NCI-H2227 treated with DMSO at 0.1 percent for 48 hours (cell line): ENCODE results near the gene CIDEC.
"Not testable (repeated sequence)": the region's sequence is repeated elsewhere in the genome, so short reads cannot be mapped to it uniquely, and the experiment has no call there.

Source experiments
- DNase-seq: peaks from one replicate; lab custom pipeline; 2025; lab: John Stamatoyannopoulos, UW

Gene CIDEC

DNA sequence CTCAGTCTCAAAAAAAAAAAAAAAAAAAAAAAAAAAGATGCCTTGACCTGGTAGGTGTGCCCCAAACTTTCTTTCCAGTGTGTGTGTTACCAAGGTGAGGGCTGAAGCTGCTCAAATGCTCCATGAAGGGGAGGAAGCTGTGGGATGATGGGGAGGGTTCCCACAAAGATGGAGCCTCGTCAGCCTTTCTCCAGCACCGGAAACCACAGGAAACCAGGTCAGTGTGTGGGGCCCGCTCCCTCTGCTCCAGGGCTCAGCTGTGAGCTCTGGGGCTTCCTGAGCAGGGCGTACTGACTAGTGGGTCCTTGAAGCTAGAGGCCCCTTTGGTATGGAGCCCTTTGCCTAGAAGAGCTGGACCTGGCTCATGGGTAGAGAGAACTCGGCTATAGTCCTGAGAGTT lies 21.9 kb upstream of the CIDEC start:
- no peak for DNase-seq

DNA sequence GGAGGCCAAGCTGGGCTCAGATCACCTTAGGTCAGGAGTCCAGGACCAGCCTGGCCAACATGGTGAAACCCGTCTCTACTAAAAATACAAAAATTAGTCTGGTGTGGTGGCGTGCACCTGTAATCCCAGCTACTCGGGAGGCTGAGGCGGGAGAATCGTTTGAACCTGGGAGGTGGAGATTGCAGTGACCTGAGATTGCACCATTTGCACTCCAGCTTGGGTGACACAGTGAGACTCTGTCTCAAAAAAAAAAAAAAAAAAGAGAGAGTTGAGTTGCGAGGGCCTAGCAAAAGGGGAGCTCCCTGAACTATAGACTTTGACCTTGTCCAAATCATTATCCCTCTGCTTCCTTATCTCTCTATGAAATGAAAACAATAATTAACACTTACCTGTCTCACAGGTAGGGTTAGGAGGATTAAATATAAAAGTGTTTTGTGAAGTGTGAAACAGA lies 20.9 kb upstream of the CIDEC start:
- not testable (repeated sequence) for DNase-seq

DNA sequence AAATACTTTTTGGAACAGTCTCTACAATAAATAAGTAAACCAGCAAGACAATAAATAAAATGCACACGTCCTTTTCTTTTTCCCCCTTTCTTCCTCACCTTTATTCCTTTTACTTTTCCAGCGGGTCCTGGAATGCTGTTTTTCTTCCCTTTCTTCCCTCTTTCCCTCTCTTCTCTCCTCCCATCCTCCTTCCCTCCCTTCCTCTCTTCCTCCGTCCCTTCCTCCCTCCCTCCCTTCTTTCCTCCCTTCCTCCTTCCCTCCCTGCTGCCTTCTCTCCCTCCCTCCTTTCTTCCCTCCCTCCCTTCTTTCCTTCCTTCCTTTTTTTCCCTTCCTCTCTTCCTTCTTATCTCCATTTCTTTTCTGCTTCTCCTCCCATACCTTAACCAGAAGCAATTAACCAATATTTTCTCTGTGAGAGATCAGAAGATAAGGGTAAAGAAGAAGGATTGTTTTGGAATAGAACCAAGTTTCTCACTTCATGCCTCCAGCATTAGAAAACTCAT lies 19.3 kb upstream of the CIDEC start:
- no peak for DNase-seq

DNA sequence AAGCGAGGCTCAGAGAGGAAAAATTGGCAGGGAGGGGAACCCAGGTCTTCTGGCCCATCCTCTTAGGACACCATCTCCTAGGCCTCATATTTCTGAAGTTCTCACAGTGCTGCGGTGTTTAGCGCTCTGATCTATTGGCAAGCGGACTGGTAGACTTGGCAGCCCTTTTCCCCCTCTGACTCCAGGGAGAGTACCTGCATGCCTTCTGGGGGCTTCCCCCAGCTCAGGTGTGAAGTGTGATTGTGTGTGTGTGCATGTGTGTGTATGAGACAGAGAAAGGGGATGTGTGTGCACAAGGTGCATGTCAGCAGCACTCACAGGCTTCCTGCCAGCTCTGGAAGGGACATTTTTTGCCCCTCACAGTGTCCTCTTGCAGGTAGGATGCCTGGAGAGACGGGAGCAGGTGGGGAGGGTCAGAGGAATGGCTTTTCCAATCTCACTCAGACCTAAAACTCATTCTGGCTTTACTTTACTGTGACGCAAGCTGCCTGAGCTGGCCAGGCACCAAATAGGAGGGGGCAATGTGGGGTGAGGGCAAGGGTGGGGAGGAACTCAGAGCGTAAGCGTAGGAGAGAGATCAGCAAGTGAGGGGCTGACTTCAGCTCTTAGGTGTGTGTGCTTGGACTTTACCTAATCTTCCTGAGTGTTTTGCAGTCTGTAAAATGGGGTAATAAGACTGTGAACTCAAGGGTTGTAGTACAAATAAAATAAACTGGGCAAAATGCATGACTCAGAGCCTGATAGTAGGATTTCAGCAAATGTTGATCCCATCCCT lies 18.6 kb upstream of the CIDEC start:
- DNase-seq: no peak

DNA sequence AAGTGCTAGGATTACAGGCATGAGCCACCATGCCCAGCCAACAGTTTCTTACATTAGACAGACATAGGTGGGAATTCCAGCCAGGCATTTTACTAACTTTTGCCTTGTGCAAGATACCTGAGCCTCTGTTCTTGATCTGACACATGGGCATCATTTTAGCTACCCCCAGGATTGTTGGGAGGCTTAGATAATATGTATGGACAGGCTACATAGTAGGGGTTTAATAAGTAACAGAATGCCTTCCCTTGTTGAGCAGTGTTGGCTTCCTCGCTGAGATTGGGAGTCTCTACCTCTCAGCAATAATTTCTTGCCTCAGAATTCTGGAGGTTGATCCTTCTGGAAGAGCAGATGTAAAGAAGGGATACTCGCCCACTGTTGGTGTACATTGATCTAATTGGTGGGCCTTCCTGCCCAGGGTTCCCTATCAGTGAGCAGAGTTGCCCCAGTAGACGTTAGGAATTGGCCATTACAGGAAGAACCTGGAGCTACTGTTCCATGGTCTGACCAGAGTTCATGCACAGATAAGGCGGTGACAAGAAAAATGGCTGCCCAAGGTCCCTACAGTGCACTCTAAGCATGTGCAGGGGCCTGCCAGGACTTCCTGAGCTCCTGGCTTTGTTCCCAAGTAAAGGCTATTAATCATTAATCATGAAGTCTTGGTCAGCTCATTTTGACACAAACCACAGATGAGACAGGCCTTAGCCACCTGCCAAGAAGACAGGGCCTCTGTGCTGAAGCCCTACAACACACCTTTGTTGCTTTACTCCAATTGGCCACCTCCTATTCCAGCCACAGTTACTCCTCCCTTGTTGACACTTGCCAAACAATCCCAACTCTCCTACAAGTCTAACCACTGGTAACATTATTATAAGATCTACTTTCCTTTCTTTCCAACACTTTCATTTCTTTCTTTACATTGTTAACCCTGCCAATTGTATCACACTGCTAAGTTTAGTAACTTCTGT lies 17.6 kb upstream of the CIDEC start:
- no peak for DNase-seq

DNA sequence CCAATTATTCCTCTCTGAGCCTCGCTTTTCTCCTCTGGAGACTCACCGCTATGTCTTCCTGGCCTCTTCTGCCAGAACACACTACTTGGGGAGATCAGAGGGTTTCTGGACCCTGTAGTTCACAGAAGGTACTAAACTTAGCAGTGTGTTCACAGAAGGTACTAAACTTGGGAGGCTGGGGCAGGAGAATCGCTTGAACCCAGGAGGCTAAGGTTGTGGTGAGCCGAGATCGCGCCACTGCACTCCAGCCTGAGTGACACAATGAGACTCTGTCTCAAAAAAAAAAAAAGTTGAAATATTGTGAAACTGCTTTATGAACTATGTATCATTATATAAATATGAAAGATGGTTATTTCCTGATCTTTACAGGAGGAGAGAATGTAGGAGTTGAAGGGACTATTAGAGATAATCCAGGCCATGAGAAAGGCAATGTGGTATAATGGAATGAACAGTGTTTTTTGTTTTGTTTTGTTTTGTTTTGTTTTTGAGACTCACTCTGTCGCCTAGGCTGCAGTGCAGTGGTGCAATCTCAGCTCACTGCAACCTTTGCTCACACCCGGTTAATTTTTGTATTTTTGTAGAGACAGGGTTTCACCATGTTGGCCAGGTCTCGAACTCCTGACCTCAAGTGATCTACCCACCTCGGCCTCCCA lies 16.8 kb upstream of the CIDEC start:
- not testable (repeated sequence) for DNase-seq

DNA sequence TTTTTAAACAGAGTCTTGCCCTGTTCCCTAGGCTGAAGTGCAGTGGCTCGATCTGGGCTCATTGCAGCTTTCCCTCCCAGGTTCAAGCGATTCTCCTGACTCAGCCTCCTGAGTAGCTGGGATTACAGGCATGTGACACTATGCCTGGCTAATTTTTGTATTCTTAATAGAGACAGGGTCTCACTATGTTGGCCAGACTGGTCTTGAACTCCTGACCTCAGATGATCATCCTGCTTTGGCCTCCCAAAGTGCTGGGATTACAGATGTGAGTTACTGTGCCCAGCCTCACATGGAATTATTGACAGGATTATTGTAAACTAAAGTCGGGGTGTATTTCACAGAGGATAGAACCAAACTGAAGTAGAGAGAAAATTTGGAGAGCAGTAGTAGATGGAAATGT lies 15.7 kb upstream of the CIDEC start:
- not testable (repeated sequence) for DNase-seq

DNA sequence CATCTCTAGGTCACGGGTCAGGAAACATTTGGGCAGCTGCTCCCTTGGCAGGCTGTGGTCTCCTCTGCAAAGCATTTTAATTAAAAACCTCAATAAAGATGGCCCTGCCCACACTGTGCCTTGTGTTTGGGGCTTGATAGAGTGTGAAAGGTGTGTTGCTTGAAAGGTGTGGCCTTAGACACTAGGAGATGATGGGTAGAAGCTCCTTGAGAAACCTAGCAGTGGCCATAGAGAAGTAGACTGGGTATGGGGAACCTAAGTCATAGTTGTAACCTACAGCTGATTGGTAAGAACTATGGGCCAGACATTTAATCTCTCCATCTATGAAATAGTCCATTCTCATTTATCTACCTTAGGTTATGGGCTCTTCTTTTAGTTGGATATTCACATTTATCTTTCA lies 13.7 kb upstream of the CIDEC start:
- DNase-seq: no peak

DNA sequence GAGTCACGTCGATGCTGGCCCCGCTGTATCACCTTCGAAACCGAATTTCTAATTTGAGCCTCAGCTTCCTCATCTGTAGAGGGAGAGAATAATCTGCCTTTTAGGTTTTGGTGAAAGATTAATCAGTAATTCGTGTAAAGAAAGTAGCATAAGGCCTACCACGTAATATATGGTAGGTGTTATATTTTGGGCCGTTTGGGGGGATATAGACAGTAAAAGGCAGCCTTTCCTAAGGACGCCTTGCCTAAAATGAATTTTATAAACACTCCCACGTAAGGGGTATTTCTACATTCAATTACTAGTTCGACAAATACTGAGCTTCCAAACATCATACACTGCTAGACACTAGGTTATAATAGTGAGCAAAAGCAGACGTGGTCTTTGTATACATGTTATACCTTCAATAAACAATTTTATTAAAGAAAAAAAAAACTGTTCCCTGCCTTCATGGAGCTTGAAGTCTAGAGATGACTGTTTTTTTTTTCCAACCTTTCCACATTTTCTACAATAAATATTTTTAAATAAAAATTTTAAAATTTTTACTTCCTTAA lies 11.1 kb upstream of the CIDEC start:
- no peak for DNase-seq

DNA sequence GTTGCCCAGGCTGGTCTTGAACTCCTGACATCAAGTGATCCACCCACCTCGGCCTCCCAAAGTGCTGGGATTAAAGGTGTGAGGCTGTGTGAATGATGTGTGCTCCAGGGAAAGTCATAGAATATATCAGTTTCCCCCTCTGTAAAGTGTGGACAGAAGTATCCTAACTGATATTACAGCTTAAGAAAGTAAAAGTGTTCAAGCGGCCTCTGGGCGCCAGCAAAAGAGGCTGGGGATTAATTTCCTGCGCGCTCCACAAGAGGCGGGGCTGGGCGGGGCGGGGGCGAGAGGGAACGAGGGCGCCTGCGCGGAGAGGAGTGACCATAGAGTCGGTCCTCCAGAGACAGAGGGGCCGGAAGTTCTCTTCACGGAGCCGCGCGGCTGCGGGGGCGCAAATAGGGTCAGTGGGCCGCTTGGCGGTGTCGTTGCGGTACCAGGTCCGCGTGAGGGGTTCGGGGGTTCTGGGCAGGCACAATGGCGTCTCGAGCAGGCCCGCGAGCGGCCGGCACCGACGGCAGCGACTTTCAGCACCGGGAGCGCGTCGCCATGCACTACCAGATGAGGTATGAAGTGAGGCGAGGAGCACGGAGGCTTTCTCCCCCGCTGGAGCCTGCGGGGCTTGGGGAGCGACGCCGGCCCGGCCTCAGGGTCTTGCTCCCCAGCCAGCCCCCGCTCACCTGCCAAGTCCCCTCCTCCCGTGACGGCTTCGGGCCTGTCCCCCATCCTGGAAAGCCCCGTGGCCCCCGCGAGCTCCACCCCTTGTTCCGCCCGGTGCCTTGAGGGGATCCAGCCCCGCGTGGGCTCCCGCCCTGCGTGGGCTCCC lies 10.4 kb upstream of the CIDEC start, which contains the start of gene JAGN1:
Gene JAGN1 (plus strand): TSS at position 362 of the 823 bp plus-strand sequence. CDS start 113 bp downstream, at position 475.
- DNase-seq: peak; percentile 80

DNA sequence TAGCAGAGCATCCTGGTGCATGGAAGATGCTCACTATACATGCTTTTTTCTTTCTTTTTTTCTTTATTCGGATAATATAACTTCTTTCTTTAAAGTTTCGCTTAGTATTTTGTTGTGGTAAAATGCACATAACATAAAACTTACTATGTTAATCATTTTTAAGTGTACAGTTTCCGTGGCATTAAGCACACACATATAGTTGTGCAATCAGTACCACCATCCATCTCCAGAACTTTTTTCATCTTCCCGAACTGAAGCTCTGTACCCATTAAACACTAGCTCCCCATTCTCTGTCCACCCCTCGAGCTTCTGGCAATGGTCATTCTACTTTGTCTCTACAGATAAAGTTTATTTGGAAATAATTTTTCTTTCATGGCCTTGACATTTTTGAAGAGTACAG lies 9.4 kb upstream of the CIDEC start:
- DNase-seq: no peak

DNA sequence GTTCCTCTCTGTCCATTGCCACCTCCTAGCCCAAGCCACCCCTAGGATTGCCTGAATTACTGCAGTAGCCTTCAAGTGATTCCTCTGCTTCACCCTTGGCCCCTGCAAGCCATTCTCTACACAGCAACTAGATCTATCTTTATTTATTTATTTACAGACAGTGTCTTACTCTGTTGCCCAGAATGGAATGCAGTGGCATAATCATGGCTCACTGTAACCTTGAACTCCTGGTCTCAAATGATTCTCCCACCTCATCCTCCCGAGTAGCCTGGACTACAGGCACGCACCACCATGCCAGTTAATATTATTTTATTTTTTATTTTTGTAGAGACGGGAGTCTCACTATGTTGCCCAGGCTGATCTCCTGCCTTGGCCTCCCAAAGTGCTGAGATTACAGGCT lies 8.5 kb upstream of the CIDEC start:
- DNase-seq: no peak

DNA sequence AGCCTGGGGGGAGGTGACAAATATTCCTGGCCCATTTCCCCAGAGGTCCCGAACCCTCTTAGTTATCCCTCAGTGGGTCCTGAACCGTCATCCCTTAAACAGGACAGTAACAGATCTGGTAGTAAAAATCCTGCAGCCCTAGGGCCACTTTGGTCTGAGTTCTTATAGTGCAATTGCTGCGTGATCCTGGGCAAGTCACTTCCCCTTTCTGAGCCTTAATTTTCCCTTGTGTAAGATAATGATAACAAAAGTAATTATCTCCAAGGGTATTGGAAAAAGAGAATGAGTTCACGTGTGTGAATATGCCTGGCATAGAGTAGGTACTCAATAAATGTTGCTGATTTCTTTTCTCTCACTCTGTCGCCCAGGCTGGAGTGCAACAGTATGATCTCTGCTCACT lies 7.4 kb upstream of the CIDEC start:
- no peak for DNase-seq

DNA sequence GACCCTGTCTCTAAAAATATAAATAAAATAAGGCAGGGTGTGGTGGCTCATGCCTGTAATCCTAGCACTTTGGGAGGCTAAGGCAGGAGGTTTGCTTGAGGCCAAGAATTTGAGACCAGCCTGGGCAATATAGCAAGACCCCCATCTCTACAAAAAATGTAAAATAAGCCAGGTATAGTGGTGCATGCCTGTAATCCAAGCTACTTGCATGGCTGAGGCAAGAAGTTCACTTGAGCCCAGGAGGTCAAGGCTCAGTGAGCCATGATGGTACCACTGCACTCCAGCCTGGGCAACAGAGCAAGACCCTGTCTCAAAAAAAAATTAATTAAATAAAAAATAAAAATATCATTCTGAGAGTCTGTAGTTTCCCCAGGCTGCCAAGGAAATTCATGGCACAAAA lies 6.3 kb upstream of the CIDEC start:
- no peak for DNase-seq

DNA sequence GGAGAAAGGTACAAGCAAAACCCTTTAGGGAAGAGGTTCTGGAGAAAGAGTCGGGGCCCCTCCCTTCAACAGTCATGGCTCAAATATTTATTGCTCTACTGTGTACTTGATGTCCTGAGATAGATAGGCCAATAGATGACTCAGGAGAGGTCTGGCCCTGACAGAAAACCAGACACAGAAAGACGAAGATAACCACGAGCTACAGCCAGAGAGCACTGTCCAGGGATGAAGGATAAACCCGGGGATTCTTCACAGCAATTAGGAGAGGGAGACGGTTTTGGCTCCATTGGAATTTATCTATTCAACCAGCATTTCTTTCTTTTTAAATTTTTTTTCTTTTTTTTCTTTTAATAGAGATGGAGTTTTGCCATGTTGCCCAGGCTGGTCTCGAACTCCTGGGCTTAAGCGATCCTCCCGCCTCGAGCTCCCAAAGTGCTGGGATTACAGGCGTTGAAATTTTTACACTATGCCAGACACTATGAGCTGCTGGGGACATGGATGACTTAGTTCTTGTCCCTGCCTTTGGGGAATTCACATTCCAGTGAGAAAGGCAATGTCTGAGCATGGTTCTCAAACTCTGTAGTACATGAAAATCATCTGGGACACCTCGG lies 4.6 kb upstream of the CIDEC start:
- DNase-seq: no peak

DNA sequence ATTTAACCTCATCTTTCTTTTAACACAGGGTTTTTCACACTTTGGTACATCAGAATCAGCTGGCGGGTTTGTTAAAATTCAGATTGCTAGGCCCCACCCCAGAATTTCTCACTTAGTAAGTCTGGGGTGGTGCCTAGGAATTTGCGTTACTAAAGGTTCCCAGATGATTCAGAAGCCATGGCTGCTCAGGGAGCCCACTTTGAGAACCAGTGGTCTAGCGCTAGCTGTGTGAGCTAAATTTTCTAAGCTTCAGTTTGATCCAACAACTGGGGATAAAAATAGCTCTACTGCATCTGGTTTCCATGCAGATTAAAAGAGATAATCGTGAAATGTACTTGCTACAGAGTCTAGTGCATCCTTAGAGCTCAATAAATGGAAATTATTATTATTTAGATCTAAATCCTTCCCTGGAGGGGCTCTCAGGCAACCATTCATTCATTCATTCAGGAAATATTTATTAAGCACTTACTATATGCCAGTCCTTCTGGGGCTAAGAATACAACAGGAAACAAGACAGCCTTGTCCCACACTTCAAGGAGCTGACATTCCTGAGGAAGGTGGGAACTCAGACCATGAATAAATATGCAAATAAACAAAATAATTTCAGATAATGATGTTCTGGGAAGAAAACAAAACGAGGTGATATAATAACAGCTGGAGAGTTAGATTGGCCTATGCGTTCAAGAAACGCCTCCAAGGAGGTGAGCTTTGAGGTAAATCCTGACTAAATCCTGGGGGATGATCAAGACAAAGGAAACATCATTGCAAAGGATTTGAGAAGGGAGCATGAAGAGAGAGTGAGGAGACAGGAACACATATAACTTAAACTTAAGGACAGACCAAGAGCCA lies 3.9 kb upstream of the CIDEC start:
- DNase-seq: no peak

DNA sequence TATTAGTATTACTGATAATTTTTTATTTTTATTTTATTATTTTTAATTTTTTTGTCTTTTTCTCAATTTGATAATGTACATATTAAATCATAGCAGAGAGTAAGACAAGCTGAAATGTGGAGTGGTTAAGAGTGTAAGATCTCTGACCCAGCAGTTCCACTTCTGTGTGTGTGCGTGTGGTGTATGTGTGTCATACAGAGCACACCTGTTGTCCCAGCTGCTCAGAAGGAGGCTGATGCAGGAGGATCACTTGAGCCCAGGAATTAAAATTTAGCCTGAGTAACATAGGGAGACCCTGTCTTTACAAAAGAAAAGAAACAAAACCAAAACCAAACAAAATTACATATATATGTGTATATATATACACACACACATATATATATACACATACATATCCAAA lies 1.4 kb upstream of the CIDEC start:
- DNase-seq: no peak

DNA sequence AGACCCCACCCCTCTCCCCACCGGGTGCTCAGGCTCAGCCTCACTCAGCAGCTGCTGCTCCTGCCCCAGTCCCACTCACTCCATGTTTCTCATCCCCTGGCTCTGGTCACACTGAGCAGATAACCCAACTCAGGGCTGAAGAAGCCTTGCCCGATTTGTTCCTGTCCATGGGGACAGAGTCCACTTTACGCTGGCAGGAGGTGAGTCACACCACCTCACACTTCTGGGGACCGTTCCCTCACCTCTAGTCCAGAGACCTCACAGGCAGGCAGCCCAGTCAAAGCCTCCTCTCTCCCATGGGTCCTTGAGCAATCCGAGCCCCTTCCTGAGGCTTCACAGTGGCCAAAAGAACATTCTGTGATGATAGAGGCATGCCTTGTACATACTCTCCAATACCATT lies 1.4 kb downstream of the CIDEC start:
- DNase-seq: no peak

DNA sequence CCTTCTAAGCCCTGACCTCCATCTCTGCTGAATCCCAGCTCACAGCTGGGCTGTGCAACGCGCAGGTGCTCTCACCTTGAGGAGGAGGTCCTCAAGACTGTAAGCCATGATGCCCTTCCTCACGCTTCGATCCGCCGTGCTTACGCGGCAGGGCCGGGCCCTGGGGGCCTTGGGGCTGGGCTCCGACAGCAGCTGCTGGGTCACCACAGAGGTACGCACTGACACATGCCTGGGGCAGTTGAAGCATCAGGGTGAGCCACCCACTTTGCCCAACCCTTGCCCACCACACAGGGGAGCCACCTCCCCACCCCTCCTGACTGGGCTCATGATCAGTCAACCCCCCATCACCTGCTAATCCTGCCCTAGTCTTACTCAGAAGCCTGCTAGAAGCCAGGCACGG lies 3.1 kb downstream of the CIDEC start:
- no peak for DNase-seq

DNA sequence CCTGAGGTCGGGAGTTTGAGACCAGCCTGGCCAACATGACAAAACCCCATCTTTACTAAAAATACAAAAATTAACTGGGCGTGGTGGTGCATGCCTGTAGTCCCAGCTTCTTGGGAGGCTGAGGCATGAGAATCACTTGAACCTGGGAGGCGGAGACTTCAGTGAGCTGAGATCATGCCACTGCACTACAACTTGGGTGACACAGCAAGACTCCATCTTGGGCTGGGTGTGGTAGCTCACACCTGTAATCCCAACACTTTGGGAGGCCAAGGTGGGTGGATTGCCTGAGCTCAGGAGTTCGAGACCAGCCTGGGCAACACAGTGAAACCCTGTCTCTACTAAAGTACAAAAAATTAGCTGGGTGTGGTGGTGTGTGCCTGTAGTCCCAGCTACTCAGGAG lies 3.8 kb downstream of the CIDEC start:
- not testable (repeated sequence) for DNase-seq
